IMR-90 (cell line): ENCODE data around the gene SNX1. TPM values are rescaled to one million over a fixed set of nuclear protein-coding genes. Genes with fewer than 3 reads are reported as not detected.

Experiments used
- ATAC-seq: fragments of 200-7000 bp; cut with Tn5 transposase; 2 replicates; pipeline ENCODE4 v1.9.1; 2020; ENCODE audit warnings: low read depth, mild to moderate bottlenecking, moderate library complexity
- BruUV-seq: library from RNA; stranded (reverse); fragments of 400-500 nt; replicated peaks from 2 replicates; lab custom pipeline; 2021; lab: Mats Ljungman, UMichigan
- CTCF ChIA-PET: fragments of 300-600 bp; formaldehyde crosslinking; extraction: SDS; loops from one replicate; lab custom pipeline; 2021; ENCODE audit warnings: antibody characterized with exemption; lab: Yijun Ruan, JAX
- POLR2A ChIA-PET: fragments of 300-600 bp; sonication (Branson Sonifier 250); formaldehyde crosslinking; loops from one replicate; lab custom pipeline; 2022; ENCODE audit warnings: antibody characterized with exemption; ENCODE audit not compliant: unreplicated experiment; lab: Charles Lee
- DNase-seq: peaks from one replicate; pipeline ENCODE4 v3.0.0; 2013
- H2AFZ ChIP-seq: replicated peaks from 2 replicates; pipeline ENCODE3; 2013; ENCODE audit warnings: low read length, mild to moderate bottlenecking; ENCODE audit not compliant: poor library complexity
- H2AK5ac ChIP-seq: 2 replicates; pipeline ENCODE4 v1.6.1; 2013; ENCODE audit warnings: low read depth, low read length, inconsistent platforms
- H2AK9ac ChIP-seq: replicated peaks from 2 replicates; pipeline ENCODE3; 2013; ENCODE audit warnings: mild to moderate bottlenecking, low read depth, low read length, moderate library complexity; ENCODE audit not compliant: poor library complexity
- H2BK120ac ChIP-seq: 2 replicates; pipeline ENCODE4 v1.6.1; 2013; ENCODE audit warnings: low read depth, low read length, inconsistent platforms
- H2BK15ac ChIP-seq: 3 replicates; pipeline ENCODE4 v1.6.1; 2013; ENCODE audit warnings: low read depth, low read length, inconsistent platforms
- H2BK20ac ChIP-seq: 2 replicates; pipeline ENCODE4 v1.6.1; 2013; ENCODE audit warnings: low read depth, mild to moderate bottlenecking, inconsistent platforms, low read length, moderate library complexity
- H2BK5ac ChIP-seq: 2 replicates; pipeline ENCODE4 v1.6.1; 2013; ENCODE audit warnings: mild to moderate bottlenecking, low read depth, low read length, inconsistent platforms; ENCODE audit not compliant: poor library complexity, severe bottlenecking
- H3K14ac ChIP-seq: replicated peaks from 2 replicates; pipeline ENCODE4 v1.6.1; 2013; ENCODE audit warnings: low read depth, low read length, inconsistent platforms
- H3K18ac ChIP-seq: 2 replicates; pipeline ENCODE4 v1.6.1; 2013; ENCODE audit warnings: low read depth, low read length, control low read depth
- H3K23ac ChIP-seq: 2 replicates; pipeline ENCODE4 v1.6.1; 2013; ENCODE audit warnings: low read depth, low read length, inconsistent platforms
- H3K27ac ChIP-seq: 2 replicates; pipeline ENCODE4 v1.5.1; 2013; ENCODE audit warnings: mild to moderate bottlenecking, control low read depth, low read length; ENCODE audit not compliant: insufficient read depth
- H3K27me3 ChIP-seq: 2 replicates; pipeline ENCODE4 v1.6.1; 2013; ENCODE audit warnings: low read length; ENCODE audit not compliant: control insufficient read depth, insufficient read depth
- H3K36me3 ChIP-seq: 2 replicates; pipeline ENCODE4 v1.6.1; 2013; ENCODE audit warnings: low read length, mixed read lengths; ENCODE audit not compliant: control insufficient read depth, insufficient read depth
- H3K4ac ChIP-seq: 2 replicates; pipeline ENCODE4 v1.6.1; 2013; ENCODE audit warnings: low read depth, low read length, inconsistent platforms
- H3K4me1 ChIP-seq: 2 replicates; pipeline ENCODE4 v1.6.1; 2013; ENCODE audit warnings: low read length, mixed read lengths; ENCODE audit not compliant: control insufficient read depth, insufficient read depth
- H3K4me2 ChIP-seq: 2 replicates; pipeline ENCODE4 v1.6.1; 2013; ENCODE audit warnings: low read depth, mild to moderate bottlenecking, control low read depth, low read length, moderate library complexity
- H3K4me3 ChIP-seq: 2 replicates; pipeline ENCODE4 v1.5.1; 2013; ENCODE audit warnings: low read depth, mild to moderate bottlenecking, control low read depth, low read length, moderate library complexity; ENCODE audit not compliant: insufficient read depth
- H3K56ac ChIP-seq: 2 replicates; pipeline ENCODE4 v1.6.1; 2013; ENCODE audit warnings: low read length, inconsistent platforms; ENCODE audit not compliant: insufficient read depth; ENCODE audit errors: extremely low read depth
- H3K79me1 ChIP-seq, 2 experiments: 2 replicates each; pipeline ENCODE4 v1.6.1; 2013; ENCODE audit warnings: low read length in 2 of 2, inconsistent platforms in 1 of 2, low read depth in 1 of 2
- H3K9ac ChIP-seq: 2 replicates; pipeline ENCODE4 v1.6.1; 2013; ENCODE audit warnings: low read depth, low read length, control low read depth
- H3K9me1 ChIP-seq: 2 replicates; pipeline ENCODE4 v1.6.1; 2013; ENCODE audit warnings: low read length, inconsistent platforms; ENCODE audit not compliant: insufficient read depth
- H3K9me3 ChIP-seq: 2 replicates; pipeline ENCODE4 v1.6.1; 2013; ENCODE audit warnings: low read length; ENCODE audit not compliant: control insufficient read depth, insufficient read depth
- H4K20me1 ChIP-seq: 2 replicates; pipeline ENCODE4 v1.6.1; 2013; ENCODE audit warnings: low read length, inconsistent platforms; ENCODE audit not compliant: insufficient read depth
- H4K5ac ChIP-seq: 2 replicates; pipeline ENCODE4 v1.6.1; 2013; ENCODE audit warnings: mild to moderate bottlenecking, low read depth, low read length, control low read depth
- H4K8ac ChIP-seq, 2 experiments: 2 replicates each; pipeline ENCODE4 v1.6.1; 2013; ENCODE audit warnings: low read depth in 2 of 2, low read length in 2 of 2, control low read depth in 1 of 2, inconsistent platforms in 1 of 2
- H4K91ac ChIP-seq: 2 replicates; pipeline ENCODE4 v1.6.1; 2013; ENCODE audit warnings: low read depth, low read length, inconsistent platforms; ENCODE audit not compliant: insufficient read depth
- BHLHE40 ChIP-seq: fragments of 150-350 bp; IDR thresholded peaks from 2 replicates; pipeline ENCODE4 v1.6.1; 2016; ENCODE audit warnings: mild to moderate bottlenecking, low read depth, low read length
- CEBPB ChIP-seq: IDR thresholded peaks from 2 replicates; pipeline ENCODE4 v1.6.1; 2012; ENCODE audit warnings: low read depth, low read length, improper control_type of control experiment
- CHD1 ChIP-seq: IDR thresholded peaks from 2 replicates; pipeline ENCODE4 v1.6.1; 2012; ENCODE audit warnings: low read depth, low read length, improper control_type of control experiment
- ELK1 ChIP-seq: fragments of 150-350 bp; IDR thresholded peaks from 2 replicates; pipeline ENCODE4 v1.6.1; 2016; ENCODE audit warnings: low read depth, mild to moderate bottlenecking, low read length, moderate library complexity, borderline replicate concordance
- MXI1 ChIP-seq: IDR thresholded peaks from 2 replicates; pipeline ENCODE4 v1.6.1; 2012; ENCODE audit warnings: low read depth, mild to moderate bottlenecking, low read length, moderate library complexity, borderline replicate concordance
- NFE2L2 ChIP-seq: fragments of 150-350 bp; IDR thresholded peaks from 2 replicates; pipeline ENCODE4 v1.6.1; 2016; ENCODE audit warnings: low read depth, mild to moderate bottlenecking, low read length
- RCOR1 ChIP-seq: IDR thresholded peaks from 2 replicates; pipeline ENCODE4 v1.6.1; 2012; ENCODE audit warnings: mild to moderate bottlenecking, low read length, improper control_type of control experiment; ENCODE audit not compliant: insufficient replicate concordance
- USF2 ChIP-seq: fragments of 150-350 bp; IDR thresholded peaks from 2 replicates; pipeline ENCODE4 v1.6.1; 2017; ENCODE audit warnings: mild to moderate bottlenecking, antibody characterized with exemption, low read length, low read depth
- WGBS, 2 experiments: methylation state at CpG; one replicate each; pipeline versions ENCODE4 v1.1.5 to v1.1.7; 2013; ENCODE audit warnings: missing lambda C conversion rate in 2 of 2; ENCODE audit not compliant: insufficient read length in 1 of 2; ENCODE audit errors: extremely low coverage in 2 of 2; 5-methylcytosine and 5-hydroxymethylcytosine counted together
- dilution Hi-C: fragments of 300-500 bp; cut with HindIII; formaldehyde crosslinking; loops from one replicate; pipeline ENCODE4 v1.14.3; 2018; ENCODE audit warnings: low sequenced_read_pairs; ENCODE audit not compliant: unreplicated experiment
- in situ Hi-C: fragments of 300-500 bp; cut with MboI; formaldehyde crosslinking; loops from 3 replicates; pipeline ENCODE4 v1.14.3; 2019; ENCODE audit warnings: low sequenced_read_pairs, inconsistent platforms, mixed read lengths
- intact Hi-C: fragments of 100-400 bp; cut with micrococcal nuclease; formaldehyde crosslinking; loops from 2 replicates; pipeline ENCODE4 v1.10.0; 2022
- polyA plus RNA-seq, 3 experiments: library from polyadenylated mRNA; depleted of rRNA; stranded (reverse); fragments of >200 nt; gene quantifications; 2 replicates each; pipeline ENCODE4 v1.2.3, GENCODE V29; 2012; ENCODE audit warnings: low replicate concordance in 1 of 3
- total RNA-seq: library from RNA; depleted of rRNA; stranded (reverse); fragments of >200 nt; gene quantifications from 2 replicates; pipeline ENCODE4 v1.2.3, GENCODE V29; 2012

The SNX1 gene
- total and polyA plus RNA-seq, 2 of the 4 experiments (the other 2 are of a cell fraction) = 35.3 to 72.3 TPM

- intact Hi-C loops = loop anchor here (5.0 kb wide), 1 partner anchor 38 kb away; no protein-coding TSS in a partner anchor
- CTCF ChIA-PET = interaction anchor here (0.6 kb wide), 1 partner anchor 1347 kb away, joined by 4 read pairs; no protein-coding TSS in a partner anchor
These were observed 54.3 kb downstream of the SNX1 start for GRCh38 chr15:64149893-64150578.

More at GRCh38 chr15:64149893-64150578, 54.3 kb downstream of the SNX1 start:
- H2AK5ac ChIP-seq = no peak overlapping the region
- H2BK5ac ChIP-seq = no peak overlapping the region
- peaks cover 6% of the 10 kb centered on the region; the same call in 1 of the 2 replicates for H3K9me1 ChIP-seq
- H4K20me1 ChIP-seq = peaks cover 11% of the 10 kb centered on the region
- H3K18ac ChIP-seq = no peak overlapping the region
- no peak overlapping the region for H2BK20ac ChIP-seq
- no peak overlapping the region for H3K56ac ChIP-seq
- H2BK120ac ChIP-seq = no peak overlapping the region
- no peak overlapping the region for H4K91ac ChIP-seq
- no peak overlapping the region for H3K27ac ChIP-seq
- peaks cover 2% of the 10 kb centered on the region; the same call in 1 of the 2 replicates for H3K4me1 ChIP-seq
- H3K4ac ChIP-seq = no peak overlapping the region
- TF ChIP-seq CEBPB = no peak
- no peak for TF ChIP-seq USF2
- no peak for TF ChIP-seq NFE2L2
- no peak for TF ChIP-seq BHLHE40
- no peak for TF ChIP-seq ELK1
- TF ChIP-seq RCOR1 = no peak
- no peak for TF ChIP-seq CHD1
- no peak for TF ChIP-seq MXI1
- no peaks in the 10 kb centered on the region for H3K79me1 ChIP-seq
- no peak overlapping the region for H4K8ac ChIP-seq
- H3K9ac ChIP-seq = no peak overlapping the region
- in situ Hi-C loops = no loop called here
- DNase-seq (no peak), ATAC-seq (no peak)
- POLR2A ChIA-PET = interaction anchor here (0.5 kb wide), 1 partner anchor 1066 kb away, joined by 3 read pairs; no protein-coding TSS in a partner anchor
- H2AFZ ChIP-seq = no peak overlapping the region
- no peak overlapping the region for H3K23ac ChIP-seq
- peaks cover 15% of the 10 kb centered on the region for H3K27me3 ChIP-seq
- no TSS peak for BruUV-seq
- WGBS, 2 experiments = no CpG with 5 or more reads among the region's 9 CpGs
- no peak overlapping the region for H4K5ac ChIP-seq
- no peak overlapping the region for H2BK15ac ChIP-seq
- dilution Hi-C loops = no loop called here
- peaks cover 6% of the 10 kb centered on the region for H3K36me3 ChIP-seq
- no peak overlapping the region for H3K14ac ChIP-seq
- no peak overlapping the region for H3K4me3 ChIP-seq
- no peak overlapping the region for H3K4me2 ChIP-seq
- no peak overlapping the region for H2AK9ac ChIP-seq
- H3K9me3 ChIP-seq = no peaks in the 10 kb centered on the region
